Mucosa of stomach (tissue), 1 donor: ENCODE measurements around the gene DEFB113.

ENCODE experiments used
- H3K27me3 ChIP-seq: one replicate; pipeline ENCODE4 v1.7.0; 2013; ENCODE audit warnings: mild to moderate bottlenecking, low read length; ENCODE audit not compliant: control insufficient read depth, insufficient read depth
- H3K36me3 ChIP-seq: one replicate; pipeline ENCODE4 v1.7.0; 2013; ENCODE audit warnings: low read length; ENCODE audit not compliant: control insufficient read depth, insufficient read depth
- H3K4me1 ChIP-seq: one replicate; pipeline ENCODE4 v1.7.0; 2013; ENCODE audit warnings: mild to moderate bottlenecking, low read length; ENCODE audit not compliant: control insufficient read depth, insufficient read depth
- H3K4me3 ChIP-seq: one replicate; pipeline ENCODE4 v1.7.0; 2013; ENCODE audit warnings: low read length
- H3K9ac ChIP-seq: one replicate; pipeline ENCODE4 v1.7.0; 2013; ENCODE audit warnings: mild to moderate bottlenecking, low read length, moderate library complexity
- H3K9me3 ChIP-seq: one replicate; pipeline ENCODE4 v1.7.0; 2013; ENCODE audit warnings: mild to moderate bottlenecking, low read length, moderate library complexity; ENCODE audit not compliant: control insufficient read depth
- donor health status: Pancreatic carcinoma.

Gene DEFB113, protein sequence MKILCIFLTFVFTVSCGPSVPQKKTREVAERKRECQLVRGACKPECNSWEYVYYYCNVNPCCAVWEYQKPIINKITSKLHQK

DNA sequence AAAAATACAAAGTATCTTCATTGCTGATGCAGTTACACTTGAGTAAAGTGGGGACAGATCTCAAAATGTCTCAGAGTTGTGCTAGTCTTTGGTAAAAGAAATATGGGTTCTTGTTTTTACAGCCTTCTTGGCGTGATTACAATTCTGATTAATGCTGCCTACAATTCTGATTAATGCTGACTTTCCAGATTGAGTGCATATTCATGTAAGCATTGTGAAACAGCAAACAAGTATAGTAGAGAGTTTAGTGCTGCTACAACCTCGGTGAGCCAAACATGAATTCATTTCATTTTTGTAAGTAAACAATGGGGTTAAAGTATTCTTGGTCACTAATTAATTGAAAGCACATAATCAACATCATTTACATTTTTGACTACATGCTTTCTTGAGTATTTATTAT is at the start of gene DEFB113:
TSS of gene DEFB113 (minus strand) at position 21 of the 400 bp plus-strand sequence. CDS start at position 21, 0 bp downstream.
- no peaks in the 10 kb centered on the region for H3K27me3 ChIP-seq
- H3K4me3 ChIP-seq = no peak within 1 kb of the TSS

DNA sequence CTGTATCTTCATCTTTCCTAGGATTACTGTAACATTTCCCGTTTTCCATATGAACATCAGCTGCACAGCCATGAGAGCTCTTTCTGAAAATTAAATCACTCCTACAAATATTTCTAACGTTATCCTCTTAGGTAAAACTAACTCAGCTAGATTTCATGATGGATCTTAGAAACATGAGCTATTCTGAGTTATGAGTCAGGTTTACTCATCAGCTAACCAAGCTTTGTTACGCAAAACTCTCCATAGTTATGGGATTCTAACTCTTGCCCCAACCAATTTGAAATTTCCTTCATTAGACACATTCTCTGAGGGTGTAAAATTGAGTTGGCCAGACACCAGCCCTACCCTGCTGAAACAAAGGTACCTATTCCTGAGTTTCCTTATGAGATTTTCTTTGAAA is 38.4 kb upstream of the DEFB113 start:
- H3K4me3 ChIP-seq = no peak overlapping the region
- no peaks in the 10 kb centered on the region for H3K9me3 ChIP-seq
- no peak overlapping the region for H3K9ac ChIP-seq
- H3K4me1 ChIP-seq = no peaks in the 10 kb centered on the region
- no peaks in the 10 kb centered on the region for H3K36me3 ChIP-seq
- H3K27me3 ChIP-seq = no peaks in the 10 kb centered on the region

More for the DNA sequence above, at the start of gene DEFB113:
- Histone ChIP-seq H3K9ac (no peak within 1 kb of the TSS), H3K36me3 (no peaks in the 10 kb centered on the region), H3K9me3 (no peaks in the 10 kb centered on the region), H3K4me1 (no peaks in the 10 kb centered on the region)

DNA sequence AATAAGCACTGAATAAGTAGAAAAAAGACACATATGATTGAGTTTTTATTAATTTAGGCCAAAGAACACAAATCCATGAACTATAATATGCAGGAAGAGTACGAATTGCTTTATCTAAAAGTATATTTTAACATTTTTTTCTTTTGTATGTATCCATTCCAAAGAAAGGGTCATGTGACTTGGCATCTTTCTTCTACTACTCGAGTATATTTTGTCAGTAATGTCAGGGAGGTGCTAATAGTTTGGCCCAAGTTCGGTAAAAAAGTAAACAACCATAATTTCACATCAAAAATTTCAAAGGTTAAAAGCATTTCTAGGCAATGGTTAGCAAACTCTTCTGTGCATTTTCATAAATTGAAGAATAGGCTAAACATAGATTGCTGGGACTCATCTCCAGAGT is 33.7 kb upstream of the DEFB113 start:
- Histone ChIP-seq H3K9ac (no peak overlapping the region), H3K4me3 (no peak overlapping the region), H3K9me3 (no peaks in the 10 kb centered on the region), H3K36me3 (no peaks in the 10 kb centered on the region), H3K4me1 (no peaks in the 10 kb centered on the region), H3K27me3 (no peaks in the 10 kb centered on the region)

DNA sequence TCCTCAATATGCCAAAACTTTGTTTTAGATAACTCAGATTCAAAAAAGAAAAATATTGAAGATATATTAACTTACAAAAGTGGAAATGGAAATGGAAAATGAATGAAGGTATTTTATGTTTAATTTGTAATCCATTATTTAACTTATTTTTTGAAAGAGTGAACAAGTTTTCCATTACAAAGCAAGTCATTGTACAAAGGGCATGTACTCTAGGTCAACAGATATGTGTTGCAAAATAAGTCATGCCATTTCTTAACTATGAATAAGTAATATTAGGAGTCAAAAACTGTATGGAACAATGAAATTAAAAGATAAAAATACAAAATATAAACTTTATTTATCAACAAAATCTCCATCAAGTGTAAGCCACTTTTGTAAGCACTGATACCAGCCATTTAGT is 25.9 kb upstream of the DEFB113 start:
- H3K9ac ChIP-seq = no peak overlapping the region
- H3K36me3 ChIP-seq = no peaks in the 10 kb centered on the region
- H3K27me3 ChIP-seq = no peaks in the 10 kb centered on the region
- no peaks in the 10 kb centered on the region for H3K4me1 ChIP-seq
- H3K4me3 ChIP-seq = no peak overlapping the region
- H3K9me3 ChIP-seq = no peaks in the 10 kb centered on the region

DNA sequence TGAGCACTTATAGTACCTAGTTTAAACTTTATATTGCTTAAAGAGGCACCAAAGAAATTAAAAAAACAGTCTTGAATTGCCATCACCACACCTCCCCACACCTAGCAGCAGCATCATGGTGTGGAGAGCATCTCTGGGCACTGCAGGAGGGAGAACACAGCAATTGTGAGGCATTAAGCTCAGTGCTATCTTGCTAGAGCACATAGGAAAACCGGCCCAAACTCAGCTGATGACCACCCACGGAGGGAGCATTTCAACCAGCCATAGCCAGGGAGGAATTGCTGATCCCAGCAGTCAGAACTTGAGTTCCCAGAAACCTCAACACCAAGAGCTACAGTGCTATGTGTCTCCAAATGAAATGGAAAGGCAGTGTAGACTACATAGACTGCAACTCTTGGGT is 19.5 kb upstream of the DEFB113 start:
- Histone ChIP-seq H3K4me1 (no peaks in the 10 kb centered on the region), H3K9ac (no peak overlapping the region), H3K27me3 (peaks cover 5% of the 10 kb centered on the region), H3K36me3 (no peaks in the 10 kb centered on the region), H3K4me3 (no peak overlapping the region), H3K9me3 (no peaks in the 10 kb centered on the region)

DNA sequence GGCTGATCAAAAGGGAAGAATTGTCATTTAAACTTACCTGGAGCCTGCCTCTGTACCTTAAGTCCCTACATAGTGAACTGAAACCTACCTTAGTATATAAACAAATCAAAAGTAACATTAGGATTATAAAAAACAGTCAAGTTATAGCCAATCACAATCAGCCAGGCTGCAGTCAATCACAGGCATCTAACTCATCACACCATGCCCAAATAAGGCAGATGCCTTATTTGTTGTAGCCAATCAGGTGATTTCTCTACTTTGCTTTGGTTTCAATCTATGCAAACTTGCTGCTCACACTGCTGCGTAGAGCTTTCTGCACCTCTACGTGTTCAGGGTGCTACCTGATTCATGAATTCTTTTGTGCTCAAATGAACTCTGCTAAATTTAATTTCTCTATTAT is 18.3 kb upstream of the DEFB113 start:
- no peak overlapping the region for H3K4me3 ChIP-seq
- H3K4me1 ChIP-seq = no peaks in the 10 kb centered on the region

DNA sequence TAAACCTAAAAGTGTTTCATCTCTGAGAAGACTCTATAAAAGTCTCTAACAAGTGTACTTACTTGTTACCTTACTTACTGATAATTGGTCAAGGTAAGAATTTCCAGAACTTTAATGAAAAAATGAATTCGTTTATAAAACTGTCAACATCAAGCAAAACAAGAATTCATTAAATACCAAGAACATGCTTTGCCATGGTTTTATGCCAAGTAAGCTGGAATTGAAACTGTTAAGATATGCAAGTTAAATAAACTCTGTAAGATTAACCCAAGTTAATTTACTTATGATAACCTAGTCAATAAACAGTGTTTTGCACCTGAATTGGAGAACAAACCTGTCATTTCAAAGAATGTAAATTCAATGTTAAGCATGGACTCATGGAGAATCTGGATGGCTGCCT is 17.1 kb upstream of the DEFB113 start:
- Histone ChIP-seq H3K9me3 (no peaks in the 10 kb centered on the region), H3K36me3 (no peaks in the 10 kb centered on the region), H3K9ac (no peak overlapping the region), H3K27me3 (peaks cover 7% of the 10 kb centered on the region), H3K4me3 (no peak overlapping the region), H3K4me1 (no peaks in the 10 kb centered on the region)

More for the DNA sequence above, 18.3 kb upstream of the DEFB113 start:
- H3K36me3 ChIP-seq = no peaks in the 10 kb centered on the region
- H3K9me3 ChIP-seq = no peaks in the 10 kb centered on the region
- H3K27me3 ChIP-seq = peaks cover 5% of the 10 kb centered on the region
- no peak overlapping the region for H3K9ac ChIP-seq

DNA sequence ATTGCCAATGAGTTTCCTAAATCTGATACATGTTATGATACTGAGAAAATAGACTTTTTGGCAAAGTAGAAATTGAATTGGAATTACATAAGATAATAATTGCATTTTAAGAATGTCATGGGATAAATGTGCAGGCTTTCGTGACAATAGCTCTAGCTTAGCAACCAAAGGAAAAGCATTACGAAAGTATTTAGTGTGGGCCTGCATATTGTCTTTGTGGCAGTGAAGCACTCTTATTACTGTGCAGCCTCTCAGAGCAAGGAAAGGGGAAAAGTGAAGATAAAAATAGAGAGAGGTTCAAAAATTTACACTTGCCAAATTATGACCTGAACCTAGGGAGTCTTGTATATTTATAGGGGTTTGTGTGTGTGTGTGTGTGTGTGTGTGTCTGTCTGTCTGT is 12.6 kb upstream of the DEFB113 start:
- Histone ChIP-seq H3K4me3 (no peak overlapping the region), H3K9me3 (no peaks in the 10 kb centered on the region), H3K27me3 (peaks cover 4% of the 10 kb centered on the region), H3K9ac (no peak overlapping the region), H3K36me3 (no peaks in the 10 kb centered on the region), H3K4me1 (no peaks in the 10 kb centered on the region)

DNA sequence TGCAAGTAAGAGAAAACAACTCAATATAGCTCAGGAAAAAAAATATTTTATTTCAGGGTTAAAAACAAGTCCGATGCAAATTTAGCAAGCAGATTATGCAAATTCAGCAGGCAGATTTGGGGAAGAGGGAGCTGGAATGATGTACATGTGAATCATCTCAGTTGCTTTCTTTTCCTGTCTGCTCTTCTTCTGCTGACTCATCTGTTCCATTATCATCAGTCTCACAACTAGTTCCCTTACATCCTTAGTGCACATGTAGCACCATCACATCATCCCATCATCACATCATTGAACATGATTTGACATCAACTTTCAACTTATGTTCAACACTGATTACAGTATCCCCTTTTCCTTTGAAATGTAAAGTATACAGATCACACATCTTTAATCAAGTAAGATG is 11.5 kb upstream of the DEFB113 start:
- H3K36me3 ChIP-seq = no peaks in the 10 kb centered on the region
- no peak overlapping the region for H3K9ac ChIP-seq
- H3K9me3 ChIP-seq = no peaks in the 10 kb centered on the region
- peaks cover 4% of the 10 kb centered on the region for H3K27me3 ChIP-seq
- H3K4me3 ChIP-seq = no peak overlapping the region
- no peaks in the 10 kb centered on the region for H3K4me1 ChIP-seq

DNA sequence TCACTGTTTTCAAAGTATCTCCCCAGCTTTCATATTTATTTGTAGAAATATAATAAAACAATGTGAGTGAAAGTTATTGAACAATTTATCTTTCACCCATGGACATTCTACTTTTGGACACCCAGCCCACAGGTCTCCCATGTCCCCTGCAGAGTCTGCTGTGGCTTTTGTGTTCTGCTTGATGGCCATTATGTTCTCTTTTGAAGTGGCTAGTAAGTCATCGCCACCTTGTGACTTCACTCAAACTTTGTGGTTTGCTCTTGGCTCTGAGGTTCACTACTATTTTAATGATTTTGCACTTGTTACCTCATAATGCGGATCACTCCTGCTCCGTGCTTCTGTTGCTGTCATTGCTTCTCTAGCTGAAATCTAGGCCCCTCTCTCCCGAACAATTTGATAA is 10.2 kb upstream of the DEFB113 start:
- H3K27me3 ChIP-seq = peaks cover 4% of the 10 kb centered on the region
- no peaks in the 10 kb centered on the region for H3K4me1 ChIP-seq
- H3K9me3 ChIP-seq = no peaks in the 10 kb centered on the region
- H3K4me3 ChIP-seq = no peak overlapping the region
- no peaks in the 10 kb centered on the region for H3K36me3 ChIP-seq
- H3K9ac ChIP-seq = no peak overlapping the region

DNA sequence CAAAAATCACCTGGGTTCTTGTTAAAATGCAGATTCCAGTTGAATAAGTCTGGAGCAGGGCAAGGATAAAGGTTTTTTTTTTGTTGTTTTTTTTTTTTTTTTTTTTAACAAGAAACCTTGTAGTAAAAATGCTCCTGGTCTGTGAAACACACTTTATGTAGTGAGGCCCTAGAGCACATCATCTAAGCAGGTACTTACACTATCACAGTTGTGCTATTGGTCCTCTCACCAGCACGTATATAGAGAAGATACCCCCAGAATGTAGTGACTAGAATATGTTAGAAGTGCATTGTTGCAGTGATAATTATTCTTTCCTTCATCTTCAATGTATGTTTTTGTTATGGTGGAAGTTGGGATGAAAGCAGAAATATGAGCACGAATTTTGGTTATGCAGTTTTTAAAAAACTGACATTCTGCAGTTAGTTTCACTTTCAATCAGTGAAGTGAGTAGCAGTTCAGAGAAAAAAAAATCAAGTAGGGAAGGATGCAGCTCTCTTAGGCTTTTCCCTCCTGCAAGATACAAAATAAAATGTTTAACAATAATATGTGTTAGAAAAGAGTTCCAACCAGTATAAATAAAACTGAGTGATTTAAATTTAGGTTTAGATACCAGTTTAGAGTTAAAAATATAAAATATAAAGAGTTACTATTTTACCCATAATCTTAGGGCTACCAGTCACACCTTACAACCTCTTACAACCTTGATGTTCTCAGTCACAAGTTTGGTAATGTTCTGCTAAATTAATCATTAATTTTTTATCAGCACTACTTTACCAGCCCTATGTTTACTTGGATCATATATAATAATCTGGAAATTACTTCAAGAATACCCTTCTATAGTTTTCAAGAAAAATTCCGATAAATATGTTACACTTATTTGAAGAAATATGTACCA is 9.2 kb upstream of the DEFB113 start:
- no peaks in the 10 kb centered on the region for H3K36me3 ChIP-seq
- no peak overlapping the region for H3K4me3 ChIP-seq
- no peak overlapping the region for H3K9ac ChIP-seq
- H3K27me3 ChIP-seq = peaks cover 4% of the 10 kb centered on the region
- no peaks in the 10 kb centered on the region for H3K4me1 ChIP-seq
- H3K9me3 ChIP-seq = no peaks in the 10 kb centered on the region

DNA sequence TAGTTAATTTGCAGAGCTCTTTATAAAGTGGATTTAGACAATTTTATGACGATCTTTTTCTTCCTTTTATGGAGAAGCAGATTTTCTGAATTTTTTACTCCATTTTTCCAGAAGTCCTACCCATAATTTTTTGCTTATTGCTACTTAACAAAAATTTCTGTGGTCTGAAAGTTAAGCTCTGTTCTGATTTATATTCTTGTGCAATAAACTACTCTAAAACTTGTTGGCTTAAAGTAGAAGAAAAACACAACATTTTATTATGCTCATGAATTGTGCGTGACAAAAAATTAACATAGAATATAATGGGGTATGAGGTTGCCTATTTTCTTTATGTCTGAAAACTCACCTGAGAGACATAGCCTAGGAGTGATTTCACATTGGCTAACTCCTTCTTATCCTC is 2.6 kb downstream of the DEFB113 start:
- Histone ChIP-seq H3K9me3 (no peaks in the 10 kb centered on the region), H3K9ac (no peak overlapping the region), H3K4me1 (no peaks in the 10 kb centered on the region), H3K4me3 (no peak overlapping the region), H3K36me3 (no peaks in the 10 kb centered on the region), H3K27me3 (no peaks in the 10 kb centered on the region)
